NOMO-1 treated with dmso at 0.1 percent for 144 hours (cell line): ENCODE data around the gene PDXK.

Source experiments
- DNase-seq: peaks from one replicate; lab custom pipeline; 2025; ENCODE audit not compliant: unreplicated experiment; lab: John Stamatoyannopoulos, UW

The PDXK gene

GRCh38 chr21:43721939-43722338, 3.0 kb downstream of the PDXK start:
- no peak for DNase-seq

DNA sequence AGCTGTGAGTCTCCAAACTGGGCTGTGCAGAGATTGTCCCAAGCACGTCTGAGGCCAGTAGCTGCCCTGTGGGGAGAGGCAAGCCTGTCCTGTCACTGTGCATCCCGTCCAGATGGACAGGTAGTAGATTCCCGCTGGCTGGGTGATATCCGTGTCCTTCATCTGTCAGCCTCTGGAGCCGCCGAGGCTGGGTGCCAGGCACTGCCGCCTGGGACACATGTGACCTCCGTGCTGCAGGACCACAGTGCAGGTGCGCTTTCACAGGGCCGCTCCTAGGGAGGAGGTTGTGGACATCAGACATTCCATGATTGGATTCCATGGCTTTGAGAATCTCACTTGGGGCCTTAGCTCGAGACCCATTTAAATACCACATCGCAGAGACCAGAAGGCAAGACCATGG, 4.7 kb downstream of the PDXK start:
- DNase-seq, result no peak

GRCh38 chr21:43726686-43727518, 8.0 kb downstream of the PDXK start:
- no peak for DNase-seq

- DNase-seq, result no peak
Observed at GRCh38 chr21:43727519-43728153, 8.7 kb downstream of the PDXK start.

DNA sequence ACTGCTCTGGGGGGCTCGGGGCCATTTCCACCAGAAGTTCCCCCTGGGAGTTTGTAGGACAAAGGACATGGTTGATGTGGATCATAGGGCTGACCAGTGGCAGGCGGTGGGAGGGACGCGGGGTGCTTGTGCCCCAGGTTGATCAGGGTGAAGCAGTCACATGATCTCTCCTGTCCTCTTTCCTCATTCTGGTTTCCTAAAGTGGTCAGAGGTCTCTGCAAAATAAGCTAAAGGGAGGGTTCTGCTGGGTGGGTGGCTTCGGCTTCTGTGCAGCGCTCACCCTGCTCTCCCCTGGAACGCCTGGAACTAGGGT, 9.2 kb downstream of the PDXK start:
- no peak for DNase-seq

DNA sequence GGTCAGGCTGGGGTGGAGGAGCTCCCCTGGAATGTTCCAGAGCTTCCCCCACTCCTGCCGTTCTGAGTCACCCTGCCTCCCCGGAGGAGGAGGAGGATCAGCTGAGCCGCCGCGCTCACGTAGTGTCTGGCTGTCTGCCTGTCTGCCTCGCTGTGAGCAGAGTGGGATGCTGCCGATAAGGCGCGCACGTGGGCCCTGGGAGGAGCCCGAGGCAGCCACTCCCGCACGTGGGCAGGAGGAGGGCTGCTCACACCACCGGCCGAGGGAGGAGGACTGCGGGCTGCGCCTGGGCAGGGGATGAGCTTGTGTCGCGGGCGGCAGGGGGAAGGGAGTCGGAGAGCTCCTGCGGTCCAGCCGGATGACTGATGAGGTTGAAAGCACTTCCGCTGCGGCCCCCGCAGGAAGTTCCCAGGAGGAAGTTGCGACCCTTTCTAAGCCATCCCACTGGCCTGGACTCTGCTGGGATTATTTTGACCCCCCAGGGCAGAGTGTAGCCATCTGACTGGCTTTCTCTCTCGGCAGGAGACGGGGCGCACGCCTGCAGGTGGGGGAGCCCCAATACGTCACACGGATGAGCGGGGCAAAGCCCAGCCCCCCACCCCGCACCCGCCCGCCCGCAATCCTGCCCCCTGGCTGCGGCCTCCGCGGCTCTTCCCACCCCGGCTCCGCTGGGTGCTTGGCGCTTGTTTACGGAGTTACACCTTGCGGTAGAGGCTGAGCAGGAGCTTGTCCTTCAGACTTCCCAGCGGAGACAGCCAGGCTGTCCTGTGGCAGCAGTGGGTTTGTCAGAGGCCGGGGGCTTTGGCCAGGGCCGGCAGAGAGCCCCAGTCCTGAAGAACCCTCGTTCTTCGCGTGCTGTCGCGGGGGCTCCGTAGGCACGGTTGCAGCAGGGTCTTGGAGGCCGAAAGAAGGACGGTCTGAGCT, 9.8 kb downstream of the PDXK start:
- peak; percentile 85 for DNase-seq

- no peak for DNase-seq
Observed at GRCh38 chr21:43731476-43731875, 12.5 kb downstream of the PDXK start.

GRCh38 chr21:43731891-43732711, 13.2 kb downstream of the PDXK start:
- no peak for DNase-seq

DNA sequence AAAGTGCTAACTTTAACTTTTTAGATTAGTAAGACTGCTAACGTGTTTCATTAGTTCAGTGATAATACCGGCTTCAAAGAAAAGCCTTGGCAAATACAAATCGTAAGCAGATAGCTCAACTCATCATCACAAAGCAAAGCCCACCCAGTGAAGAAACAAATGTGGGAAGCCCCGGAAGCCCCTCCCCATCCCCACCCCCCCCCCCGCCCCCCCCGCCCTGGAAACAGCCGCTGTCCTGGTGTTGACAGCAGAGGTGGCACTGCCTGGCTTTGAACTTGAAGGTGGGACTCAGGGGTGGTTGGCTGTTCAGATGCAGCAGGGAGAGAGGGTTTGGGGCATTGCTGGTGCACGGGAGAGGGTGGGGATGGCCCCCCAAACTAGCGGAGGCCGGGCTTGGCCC, 14.1 kb downstream of the PDXK start:
- DNase-seq, result no peak

GRCh38 chr21:43733529-43734071, 14.7 kb downstream of the PDXK start:
- no peak for DNase-seq

GRCh38 chr21:43734131-43734927, 15.4 kb downstream of the PDXK start:
- no peak for DNase-seq

- no peak for DNase-seq
Observed at GRCh38 chr21:43734928-43735229, 15.9 kb downstream of the PDXK start.

DNA sequence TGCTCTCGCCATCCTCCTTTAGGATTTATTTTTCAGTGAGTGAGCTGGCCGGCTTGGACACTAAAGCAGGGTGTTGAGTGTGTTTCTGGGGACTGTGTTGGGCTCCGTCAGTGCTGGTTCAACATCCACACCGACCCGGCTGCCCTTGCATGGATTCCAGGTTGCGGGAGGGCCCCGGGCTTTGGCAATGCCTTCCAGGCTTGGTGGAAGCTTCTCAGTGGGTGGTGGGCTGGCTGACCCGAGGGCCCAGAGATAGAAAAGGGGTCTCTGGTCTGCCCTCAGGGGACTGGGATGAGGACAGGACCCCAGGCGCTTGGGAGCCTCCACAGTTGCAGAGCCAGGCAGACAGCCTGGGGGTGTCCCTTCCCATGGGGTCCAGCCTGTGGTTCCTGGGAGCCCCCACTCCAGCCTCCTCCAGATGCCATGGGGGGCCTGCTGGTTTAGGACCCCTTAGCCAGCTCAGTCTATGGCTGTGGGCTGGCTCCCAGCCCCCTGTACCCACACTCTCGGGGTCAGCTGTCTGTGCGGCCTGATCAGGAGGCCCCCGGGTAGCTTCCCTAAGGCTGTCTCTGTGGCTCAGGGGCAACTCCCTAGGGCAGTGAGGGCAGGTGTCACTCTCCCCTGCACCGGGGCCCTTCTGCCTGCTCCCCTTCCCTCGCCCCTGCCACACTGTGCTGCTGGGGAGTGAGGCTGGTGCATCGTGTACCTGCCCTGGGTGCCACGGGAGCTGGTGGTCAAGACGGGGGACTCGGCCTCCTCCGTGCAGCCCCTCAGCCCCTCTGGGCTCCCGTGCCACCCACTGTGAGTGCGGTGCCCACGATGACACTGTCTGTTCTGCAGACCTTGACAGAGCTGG, 16.5 kb downstream of the PDXK start:
- DNase-seq, result no peak

GRCh38 chr21:43736224-43736883, 17.4 kb downstream of the PDXK start:
- no peak for DNase-seq

DNA sequence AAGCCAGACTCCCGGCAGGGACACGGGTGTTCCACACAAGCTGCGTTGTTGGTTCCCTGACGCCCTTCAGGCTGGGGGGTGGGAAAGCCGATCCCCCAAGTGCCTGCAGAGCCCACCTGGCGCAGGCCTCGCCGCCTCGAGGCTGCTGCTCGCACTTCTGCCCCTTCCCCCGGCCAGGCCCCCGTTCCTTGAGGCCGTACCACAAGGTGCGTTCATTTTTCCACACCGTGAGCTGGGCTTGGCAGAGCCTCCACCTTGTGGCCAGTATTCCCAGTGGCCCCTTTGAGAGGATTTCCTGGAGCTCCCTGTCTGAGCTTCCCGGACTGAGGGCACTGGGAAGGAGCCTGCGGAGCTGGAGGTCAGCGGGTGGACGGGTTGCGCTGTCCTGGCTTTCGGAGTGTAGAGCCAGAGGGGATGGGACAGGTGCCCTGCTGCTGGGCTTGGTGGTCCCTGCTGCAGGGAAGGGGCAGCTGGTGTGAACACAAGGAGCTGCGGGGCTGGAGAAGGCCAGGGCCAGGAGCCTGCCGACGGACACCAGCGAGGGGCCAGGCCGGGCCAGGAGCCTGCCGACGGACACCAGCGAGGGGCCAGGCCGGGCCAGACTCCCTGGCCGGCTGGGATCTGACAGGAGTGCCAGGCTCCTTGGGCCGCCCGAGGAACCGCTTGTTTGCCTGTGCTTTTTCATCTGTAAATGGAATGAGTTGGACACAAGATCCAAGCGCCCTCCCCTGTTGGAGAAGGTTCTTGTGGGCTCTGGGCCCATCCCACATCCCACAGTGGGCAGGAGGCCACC, 18.4 kb downstream of the PDXK start:
- no peak for DNase-seq

GRCh38 chr21:43739621-43740435, 20.9 kb downstream of the PDXK start:
- DNase-seq, result no peak
